NCI-H2171 (cell line): ENCODE measurements around the gene SLC24A3.
A peak's percentile ranks its signal among the peaks of the same experiment; 100 is the strongest.

Experiments used
- DNase-seq: peaks from one replicate; lab custom pipeline; 2025; lab: John Stamatoyannopoulos, UW

Gene SLC24A3

DNA sequence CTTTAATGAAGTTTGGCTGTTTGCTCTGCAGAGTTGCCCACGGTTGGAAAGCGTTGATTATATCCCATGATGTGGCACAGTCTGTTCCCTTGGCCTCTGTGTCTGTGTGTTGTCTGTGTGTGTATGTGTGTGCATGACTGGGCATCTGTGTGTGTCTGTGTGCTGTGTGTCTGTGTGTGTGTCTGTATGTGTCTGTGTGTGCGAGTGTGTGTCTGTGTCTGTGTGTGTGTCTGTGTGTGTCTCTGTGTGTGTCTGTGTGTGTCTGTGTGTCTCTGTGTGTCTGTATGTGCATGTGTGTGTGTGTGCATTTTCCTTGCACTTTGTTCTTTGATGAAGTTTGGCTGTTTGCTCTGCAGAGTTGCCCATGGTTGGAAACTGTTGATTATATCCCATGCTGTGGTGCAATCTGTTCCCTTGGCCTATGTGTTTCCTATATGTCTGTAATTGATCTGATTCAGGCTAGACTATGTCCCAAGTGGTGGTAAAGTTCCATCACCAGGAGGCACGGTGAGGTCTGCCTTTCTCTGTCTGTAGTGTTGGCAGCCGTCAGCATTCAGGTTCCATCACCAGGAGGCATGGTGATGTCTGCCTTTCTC is 467.6 kb downstream of the SLC24A3 start:
- DNase-seq, result no peak

DNA sequence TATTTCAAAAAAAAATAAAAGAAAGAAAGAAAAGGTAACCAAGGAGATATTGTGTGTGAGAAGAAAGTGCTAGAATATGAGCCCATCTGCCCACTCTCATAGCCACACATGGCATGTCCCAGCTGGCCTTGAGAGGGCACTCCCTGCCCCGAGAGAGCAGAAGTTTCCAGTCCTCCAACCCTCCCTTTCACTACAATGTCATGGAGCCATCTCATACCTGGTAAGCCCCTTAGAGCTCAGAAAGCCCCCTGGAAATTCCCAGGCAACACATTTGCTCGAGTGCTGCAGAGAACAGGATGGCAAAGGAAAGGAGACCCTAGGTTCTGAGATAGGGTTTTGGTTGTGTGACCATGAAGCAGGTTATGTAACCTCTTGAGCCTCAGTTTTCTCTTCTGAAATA is 469.8 kb downstream of the SLC24A3 start:
- DNase-seq, result no peak

DNA sequence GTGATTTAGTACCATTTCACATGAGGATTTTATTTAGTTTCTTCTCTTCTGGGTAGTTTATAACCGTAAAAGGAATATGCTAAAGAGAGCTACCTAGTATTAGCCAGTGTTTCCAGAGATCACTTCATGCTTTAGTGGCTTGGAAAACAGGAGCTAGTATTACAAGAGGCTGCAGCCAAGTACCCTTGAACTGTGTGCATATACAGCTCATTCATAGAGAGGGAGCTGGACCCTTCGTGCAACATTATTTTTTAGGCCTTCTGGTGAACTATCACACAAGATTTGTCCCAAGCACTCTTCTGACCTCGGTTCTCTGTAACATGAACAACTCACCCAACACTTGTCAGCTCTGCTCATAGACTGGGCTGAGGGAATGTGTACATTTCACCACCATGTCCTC is 470.7 kb downstream of the SLC24A3 start:
- DNase-seq, result no peak

DNA sequence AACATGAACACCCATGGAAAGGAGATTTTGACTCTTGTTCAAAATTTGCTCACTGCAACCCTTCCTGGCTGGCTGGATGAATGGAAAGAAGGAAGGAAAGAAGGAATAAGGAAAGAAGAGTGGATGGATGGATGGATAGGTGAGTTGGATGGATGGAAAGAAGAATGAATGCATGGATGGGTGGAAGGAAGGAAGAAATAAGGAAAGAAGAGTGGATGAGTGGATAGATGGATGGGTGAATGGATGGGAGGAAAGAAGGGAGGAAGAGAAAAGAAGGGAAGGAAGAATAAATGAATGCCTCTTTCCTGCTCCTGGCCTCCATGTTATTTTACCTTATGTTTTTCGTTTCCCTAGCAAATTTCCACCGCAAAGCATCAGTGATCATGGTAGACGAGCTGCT is 471.4 kb downstream of the SLC24A3 start:
- DNase-seq, result no peak

DNA sequence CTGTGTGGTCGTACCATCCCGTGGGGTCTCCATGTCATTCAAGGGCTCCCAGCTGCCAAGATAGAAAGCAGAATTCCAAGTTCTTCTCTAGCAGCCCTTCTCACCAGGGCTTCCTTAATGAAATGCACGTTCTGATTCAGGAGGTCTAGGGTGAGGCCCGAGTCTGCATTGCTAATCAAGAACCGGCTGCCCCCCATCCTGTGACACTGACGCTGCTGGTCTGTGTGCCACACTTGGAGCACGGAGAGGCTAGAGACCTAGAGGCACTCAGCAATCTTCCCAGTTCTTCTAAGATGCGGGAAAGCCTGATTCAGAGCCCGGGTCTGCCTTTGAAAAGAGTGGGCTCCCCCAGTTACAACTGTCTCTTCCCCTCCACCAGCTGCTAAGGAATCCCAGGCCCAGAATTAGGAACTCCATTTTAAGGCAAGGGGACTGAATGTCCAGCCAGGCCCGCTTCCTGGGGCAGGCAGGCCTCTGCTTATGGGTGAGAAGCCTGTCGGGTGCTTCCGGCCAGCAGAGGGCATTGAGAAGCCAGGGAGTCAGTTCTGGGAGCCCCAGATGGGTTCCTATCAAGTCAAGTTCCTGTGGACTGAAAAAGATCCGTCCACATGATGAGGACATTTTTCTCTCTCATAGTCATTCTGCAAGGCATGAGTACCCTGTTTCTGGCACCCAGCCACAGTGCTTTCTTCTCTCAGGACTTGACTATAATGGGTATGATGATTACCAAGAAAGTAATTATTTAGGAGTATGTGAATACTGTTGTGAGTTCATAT is 475.8 kb downstream of the SLC24A3 start:
- DNase-seq, result no peak

DNA sequence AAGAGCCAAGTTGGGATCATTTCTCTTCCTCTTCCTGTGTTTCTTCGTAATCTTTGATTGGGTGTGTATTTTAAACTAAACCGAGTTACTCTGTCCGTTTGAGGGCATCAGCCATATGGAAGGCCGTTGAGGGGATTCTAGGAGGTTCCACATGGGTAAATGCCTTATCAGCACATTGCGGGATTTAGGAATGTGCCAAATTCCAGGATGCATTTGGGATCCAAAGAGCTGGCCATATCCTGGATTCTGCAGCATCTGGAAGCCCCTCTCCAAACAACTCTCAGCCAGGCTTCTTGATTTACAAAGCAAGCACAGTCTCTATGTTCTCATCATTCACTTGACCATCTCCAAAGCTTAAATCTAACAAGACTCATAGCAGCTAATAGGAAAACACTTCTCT is 478.0 kb downstream of the SLC24A3 start:
- no peak for DNase-seq

DNA sequence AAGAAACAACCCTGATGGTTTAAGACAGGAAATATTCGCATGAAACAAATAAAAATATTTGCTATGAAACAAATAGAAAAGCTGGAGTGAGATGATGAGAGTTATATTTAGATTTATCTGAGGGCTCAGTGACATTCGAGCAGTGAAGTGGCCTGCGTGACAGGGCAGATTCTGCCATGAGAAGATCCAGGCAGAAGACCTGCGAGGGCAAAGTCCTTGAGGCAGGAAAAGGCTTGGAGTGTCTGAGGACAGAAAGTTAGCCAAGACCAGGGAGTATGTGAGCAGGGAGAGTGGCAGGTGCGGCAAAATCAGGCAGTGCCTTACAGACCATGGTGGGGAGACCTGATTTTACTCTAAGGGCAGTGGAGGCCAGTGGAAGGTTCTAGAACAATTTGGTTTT is 478.7 kb downstream of the SLC24A3 start:
- DNase-seq, result no peak

DNA sequence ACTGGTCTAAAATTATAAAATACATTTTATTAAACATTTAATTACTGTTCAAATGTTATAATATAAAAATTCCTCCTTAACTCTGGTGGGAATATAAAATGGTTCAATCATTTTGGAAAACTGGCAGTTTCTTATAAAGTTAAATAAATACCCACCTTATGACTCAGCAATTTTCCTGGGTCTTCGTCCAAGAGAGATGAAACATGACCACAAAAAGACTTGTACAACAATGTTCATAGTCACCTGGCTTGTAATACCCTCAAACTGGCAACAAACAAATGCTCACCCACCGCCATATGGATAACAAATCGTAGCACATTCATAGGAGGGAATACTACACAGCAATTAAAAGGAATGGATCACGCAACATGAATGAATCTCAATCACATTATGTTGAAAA is 479.7 kb downstream of the SLC24A3 start:
- DNase-seq, result no peak

DNA sequence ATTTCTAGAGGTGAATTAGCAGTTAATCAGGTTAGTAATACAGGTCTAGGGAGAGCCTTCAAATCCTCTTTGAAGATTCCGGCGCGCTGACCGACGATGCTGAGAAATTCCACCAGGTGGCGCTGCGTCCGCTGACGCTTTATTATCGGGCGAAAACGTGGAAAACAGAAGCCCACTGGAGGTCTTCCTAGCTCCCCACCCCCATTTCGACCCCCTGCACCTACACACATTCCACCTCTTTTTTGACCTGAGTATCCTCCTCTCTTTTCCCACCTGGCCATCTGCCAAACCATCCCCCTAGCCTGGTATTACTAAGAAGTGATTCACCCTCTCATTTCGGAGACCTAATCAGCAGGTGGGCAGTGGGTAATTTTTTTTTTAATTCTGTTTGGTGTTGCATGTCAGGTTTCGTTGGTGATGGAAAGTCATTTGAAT is 480.3 kb downstream of the SLC24A3 start:
- DNase-seq, result peak; percentile 53

DNA sequence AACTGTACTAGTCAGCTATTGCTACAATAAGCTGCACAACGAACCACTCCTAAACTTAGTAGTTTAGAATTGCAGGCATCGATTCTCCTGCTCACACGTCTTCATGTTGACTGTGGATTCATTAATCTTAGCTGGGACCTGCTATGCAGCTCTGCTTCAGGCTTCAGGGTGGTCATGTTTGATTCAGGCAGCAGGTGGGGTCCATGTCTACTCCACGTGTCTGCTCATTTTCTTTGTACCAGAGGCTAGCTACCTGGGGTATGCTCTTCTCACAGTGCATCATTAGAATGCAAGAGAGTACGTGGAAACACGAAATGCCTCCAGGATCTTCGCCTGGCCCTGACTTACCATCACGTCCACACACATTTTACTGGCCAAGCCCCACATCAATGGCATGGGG is 481.1 kb downstream of the SLC24A3 start:
- DNase-seq, result no peak

DNA sequence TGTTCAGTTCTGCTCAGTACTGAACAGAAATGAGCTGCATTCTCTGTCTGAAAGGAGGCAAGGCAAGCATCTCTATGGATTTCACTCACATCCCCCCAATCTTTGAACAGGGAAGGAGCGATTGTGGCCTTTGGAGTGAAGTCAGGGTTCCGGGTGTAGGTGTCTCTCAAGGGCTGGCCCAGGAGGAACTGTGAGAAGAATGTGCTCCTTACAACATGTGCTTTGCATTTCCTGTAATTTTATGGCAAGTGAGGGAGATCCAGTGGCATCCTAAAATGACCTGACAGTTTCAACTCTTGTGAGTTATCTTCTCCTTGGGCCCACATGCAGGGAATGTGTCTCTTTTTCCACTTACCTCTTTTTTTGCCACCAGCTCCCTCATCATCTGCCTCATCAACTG is 482.6 kb downstream of the SLC24A3 start:
- DNase-seq, result no peak

DNA sequence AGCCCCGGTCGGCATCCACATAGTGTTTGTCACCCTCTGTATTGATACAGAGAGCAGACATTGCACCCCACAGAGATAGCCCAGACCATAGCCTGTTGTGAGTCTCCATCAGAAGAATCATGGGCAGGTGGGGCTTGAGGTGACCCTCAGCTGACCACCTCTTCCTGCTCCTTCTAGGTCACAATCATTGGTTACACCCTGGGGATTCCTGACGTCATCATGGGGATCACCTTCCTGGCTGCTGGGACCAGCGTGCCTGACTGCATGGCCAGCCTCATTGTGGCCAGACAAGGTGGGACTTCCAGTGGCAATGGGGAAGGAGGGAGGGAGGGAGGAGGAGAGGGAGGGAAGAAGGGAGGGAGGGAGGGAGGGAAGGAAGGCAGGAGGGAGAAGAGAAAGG is 484.2 kb downstream of the SLC24A3 start:
- DNase-seq, result no peak

DNA sequence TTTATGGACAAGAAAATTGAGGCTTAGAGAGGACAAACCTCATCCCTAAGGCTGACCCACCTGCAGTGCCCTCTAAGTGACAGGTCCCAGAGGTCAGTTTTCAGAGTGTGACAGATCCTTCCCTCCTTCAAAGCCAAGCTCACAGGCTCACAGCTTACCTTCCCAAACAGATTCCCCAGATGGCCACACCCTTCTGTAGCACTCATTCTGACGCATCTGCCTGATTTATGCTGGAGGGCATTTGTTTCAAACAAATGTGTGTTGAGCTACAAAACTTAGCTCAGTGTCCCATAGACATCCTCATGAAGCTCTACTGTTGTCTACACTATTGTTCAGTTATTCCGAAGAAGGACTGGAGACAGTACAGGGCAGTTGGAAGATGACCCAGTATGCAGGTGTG is 485.0 kb downstream of the SLC24A3 start:
- DNase-seq, result no peak

DNA sequence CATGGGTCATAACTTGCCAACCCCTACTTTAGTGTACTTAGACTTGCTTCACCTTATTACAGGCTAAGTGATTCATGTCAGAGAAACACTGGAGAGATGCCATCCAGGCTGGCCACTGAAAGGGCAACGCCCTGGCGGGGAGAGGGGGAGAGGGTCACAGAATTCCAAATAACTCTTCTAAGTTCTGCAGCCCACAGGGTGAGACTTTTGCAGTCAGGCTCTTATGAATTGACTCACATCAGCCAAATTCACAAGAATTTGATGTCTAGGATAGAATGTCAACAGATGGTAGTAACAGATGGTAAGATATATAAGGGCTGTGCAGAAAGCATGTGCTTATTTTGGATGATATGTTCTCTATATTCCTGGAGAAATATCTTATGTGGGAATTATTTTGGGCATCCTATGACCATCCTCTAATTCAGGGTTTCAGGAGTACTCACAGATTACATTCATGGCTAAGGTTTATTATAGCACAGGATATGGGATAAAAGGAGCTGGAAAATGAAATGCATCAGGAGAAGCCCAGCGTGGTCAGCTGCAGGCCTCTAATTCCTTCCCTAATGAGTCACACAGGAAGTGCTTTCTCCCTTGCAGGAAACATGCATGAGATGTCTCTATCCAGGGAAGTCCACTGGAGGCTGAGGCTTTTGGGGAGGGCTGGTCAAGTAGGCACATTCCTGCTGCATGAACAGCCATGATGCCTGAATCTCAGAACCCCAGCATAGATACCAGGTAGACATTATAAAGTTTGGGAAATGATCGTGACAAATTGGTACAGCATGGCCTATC is 486.9 kb downstream of the SLC24A3 start:
- peak; percentile 31 for DNase-seq

DNA sequence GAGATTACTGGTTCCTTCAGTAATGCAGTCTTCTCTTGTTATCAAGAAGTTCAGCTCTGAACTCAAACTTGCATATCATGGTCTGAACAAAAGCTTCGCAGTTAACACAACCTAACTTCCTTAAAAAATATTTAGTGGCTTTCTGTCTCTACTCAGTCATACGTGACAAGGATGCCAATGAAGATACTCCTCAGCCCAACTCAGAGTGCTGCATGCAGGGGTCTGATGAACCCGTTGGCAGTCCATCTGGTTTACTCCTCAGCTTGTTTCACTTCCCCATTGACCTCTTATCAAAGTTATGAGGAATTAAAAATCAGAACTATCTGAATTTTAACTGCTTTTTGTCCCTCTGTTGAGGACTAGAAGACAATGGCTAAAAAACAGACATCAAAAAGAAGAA is 489.0 kb downstream of the SLC24A3 start:
- no peak for DNase-seq

DNA sequence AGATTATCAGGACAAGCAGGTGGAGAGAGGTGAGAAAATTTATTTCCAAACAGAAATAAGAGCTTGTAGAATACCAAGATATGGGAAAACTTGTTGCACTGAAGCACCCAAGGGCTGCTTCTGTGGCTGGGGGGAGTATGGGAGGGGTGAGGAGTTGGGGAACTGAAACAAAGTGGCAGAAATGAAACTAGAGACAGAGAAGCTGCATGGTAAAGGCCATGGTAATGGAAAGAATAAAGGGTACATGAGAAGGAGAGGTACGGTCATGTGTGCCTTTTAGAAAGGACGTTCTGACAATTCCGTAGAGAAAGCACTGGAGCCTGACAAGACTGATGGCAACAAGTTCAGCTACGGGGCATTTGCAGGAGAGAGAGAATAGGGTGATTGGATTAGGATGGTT is 494.0 kb downstream of the SLC24A3 start:
- DNase-seq, result no peak

DNA sequence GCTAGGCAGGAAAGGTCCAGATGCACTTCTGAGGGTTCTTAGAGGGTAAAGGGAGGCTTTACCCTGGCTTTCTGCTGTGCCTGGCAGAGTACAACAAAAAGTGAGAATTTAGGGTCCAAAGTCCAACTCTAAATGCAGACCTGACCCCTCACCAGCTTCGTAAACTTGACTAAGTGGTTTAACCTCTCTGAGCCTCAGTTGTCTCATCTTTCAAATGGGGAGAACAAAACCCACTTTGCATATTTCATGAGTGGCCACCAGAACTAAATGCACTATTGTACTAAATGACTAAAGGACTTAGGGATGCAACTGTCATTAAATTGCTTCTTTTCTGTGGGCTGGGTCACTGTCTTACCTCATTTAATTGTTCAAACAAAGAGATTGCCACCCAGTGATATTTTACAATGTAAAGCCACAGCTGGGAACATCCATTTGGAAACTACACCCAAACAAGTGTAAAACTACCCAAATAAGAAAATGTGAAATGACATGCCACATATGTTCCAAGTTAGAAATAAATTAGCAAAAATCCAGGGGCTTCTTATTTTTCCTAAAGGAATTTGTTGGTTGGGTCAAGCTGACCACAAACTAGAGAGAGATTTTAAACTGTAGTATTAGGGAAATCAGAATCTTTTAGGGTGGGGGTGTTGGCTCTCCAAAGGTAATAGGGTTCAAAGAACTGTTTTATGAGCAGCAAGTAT is 497.3 kb downstream of the SLC24A3 start:
- DNase-seq, result no peak

DNA sequence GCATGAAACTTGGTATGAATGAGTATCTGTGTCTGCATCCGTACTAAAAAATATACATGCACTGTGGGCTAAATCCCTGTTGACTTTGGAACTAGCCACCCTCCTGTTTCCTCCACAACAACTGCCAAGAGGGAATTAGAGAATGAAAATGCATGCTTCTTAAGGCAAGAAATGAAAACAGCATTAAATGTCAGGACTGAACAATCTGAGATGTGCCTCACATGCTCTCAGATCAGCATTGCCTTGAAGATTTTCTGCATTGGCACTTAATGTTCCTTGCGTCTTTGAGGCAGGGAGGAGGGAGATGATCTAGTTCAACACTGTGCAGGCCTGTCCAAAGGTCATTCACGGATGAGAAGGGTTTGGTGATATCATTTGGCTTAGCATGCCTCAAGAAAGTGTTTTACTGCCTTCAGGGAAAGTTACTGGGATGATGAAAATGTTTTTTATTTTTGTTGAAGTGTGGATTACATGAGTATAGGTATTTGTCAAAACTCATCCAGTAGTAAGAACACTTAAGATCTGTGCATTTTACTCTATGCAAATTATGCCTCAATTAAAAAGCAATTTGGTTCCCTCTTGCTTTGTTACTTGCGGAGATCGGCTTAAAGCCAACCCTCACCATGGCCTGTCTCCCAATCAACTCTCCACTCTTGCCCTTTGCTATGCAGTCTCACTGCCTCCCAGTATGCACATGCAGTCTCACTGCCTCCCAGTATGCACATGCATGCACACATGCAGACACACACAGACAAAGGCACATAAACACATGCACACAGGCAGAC is 498.1 kb downstream of the SLC24A3 start:
- DNase-seq, result no peak

DNA sequence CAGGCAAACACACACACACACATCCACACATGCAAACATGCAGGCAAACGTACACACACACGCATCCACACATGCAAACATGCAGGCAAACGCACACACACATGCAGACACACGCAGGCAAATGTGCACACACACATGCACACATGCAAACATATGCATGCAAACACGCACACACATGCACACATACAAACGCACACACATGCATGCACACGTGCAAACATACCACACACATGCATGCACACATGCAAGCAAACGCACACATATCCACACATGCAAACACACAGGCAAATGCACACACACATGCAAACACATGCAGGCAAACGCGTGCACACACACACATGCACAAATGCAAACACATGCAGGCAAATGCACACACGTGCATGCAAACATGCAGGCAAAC is 498.7 kb downstream of the SLC24A3 start:
- no peak for DNase-seq

DNA sequence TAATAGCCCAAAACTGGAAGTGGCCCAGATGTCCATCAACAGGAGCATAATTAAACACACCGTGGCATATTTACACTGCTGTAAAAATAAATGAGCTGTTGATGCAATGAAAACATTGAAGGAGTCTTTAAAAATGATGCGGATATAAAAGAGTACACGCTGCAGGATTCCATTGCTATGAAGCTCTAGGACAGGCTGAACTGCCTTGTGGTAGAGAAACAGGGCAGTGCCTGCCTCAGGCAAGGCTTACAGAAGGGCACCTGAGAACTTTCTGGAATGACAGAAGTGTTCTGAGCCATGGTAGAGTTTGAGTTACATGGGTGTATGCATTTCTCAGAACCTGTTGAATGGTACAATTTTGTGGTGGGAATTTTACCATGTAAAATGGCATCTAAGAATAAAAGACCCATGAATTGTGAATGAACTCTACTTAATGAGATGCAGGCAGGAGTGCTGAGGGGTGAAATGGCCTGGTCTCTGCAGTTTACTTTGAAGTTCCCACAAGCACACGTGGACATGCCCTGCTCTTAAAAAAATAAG is 500.3 kb downstream of the SLC24A3 start:
- DNase-seq, result no peak

DNA sequence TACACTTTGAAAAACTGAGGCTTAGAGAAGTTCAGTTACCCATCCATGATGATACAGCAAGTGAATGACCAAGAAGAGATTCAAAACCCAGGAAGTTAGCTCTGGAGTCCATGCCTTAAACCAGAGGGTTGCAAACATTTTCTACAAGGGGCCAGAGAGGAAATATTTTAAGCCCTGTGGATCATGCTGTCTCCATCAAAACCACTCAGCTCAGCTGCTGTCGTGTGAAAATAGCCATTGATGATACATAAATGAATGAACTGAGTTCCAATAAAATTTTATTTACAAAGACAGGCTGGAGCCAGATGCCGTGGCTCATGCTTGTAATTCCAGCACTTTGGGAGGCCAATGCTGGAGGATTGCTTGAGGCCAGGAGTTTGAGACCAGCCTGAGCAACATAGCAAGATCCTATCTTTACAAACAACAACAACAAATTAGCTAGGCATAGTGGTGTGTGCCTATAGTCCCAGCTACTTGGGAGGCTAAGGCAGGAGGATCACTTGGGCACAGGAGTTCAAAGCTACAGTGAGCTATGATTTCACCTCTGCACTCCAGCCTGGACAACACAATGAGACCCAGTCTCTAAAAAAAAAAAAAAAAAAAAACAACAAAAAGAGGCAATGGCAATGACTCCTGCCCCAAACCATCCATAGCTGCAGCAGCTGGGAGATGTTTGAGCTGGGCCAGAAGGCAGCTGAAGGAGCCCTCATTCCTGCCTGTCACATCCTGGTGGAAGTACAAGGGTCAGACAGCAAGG is 501.6 kb downstream of the SLC24A3 start:
- DNase-seq, result no peak
